SKM-1 (cell line): Measurements from ENCODE around the gene MRAS.

Experiments used
- DNase-seq: peaks from one replicate; lab custom pipeline; 2025; ENCODE audit not compliant: unreplicated experiment; lab: John Stamatoyannopoulos, UW

Gene MRAS

GRCh38 chr3:138384976-138385375, 36.6 kb downstream of the MRAS start:
- no peak for DNase-seq

DNA sequence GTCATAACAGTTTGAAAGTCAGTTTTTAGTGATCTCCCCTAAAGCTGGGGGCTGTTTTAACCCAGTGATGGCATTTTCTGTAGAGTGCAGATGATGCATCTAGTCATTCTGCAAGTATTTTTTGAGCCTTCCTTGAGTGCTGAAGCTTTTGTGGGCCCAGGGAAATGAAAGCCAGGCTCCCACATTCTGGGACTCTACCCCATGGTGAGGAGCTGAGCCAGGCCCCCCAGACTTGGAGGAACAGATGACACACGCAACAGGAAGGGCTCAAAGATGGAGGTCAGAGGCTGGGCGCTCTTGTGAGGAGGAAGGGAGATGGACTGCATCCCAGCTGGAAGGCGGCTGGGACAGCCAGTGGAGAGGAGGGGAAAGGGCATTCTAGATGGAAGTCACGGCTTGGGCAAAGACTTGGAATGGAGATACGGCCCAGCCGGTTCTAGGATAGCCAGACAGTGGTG, 40.8 kb downstream of the MRAS start:
- no peak for DNase-seq

GRCh38 chr3:138389841-138390581, 41.6 kb downstream of the MRAS start:
- no peak for DNase-seq

DNA sequence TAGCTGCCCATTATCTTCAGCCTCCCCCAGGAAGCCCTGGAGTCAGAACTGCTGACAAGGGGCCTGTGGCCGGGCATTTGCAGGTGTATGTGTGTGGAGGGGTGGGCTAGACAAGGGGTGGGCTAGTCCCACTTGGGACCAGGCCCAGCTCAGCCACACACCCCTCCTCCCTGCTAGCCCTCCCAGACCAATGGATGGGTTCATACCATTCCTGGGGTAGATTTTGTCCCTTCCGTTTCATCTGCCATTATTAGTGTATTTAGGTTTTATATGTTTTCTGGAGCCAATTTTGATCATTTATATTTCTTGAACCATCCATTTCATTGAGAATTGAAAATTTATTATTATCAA, 42.2 kb downstream of the MRAS start:
- DNase-seq: no peak

- no peak for DNase-seq
Observed at GRCh38 chr3:138394156-138394555, 45.8 kb downstream of the MRAS start.

DNA sequence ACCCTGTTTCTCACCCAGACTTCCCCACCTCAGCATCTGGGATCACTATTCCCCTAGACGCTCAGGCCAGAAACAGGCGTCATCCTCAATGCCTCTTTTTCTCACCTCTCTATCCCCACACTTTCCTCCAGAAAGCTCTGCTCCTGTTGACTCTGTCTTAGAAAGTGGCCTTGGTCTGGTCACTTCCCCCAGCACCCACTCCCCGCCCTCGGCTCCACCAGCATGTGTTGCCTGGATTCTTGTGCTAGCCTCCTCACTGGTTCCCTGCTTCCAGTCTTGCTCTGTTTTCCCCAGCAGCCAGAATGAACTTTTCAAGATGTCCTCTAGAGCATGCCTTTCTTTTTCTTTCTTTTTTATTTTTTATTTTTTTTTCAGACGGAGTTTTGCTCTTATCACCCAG, 46.3 kb downstream of the MRAS start:
- DNase-seq: no peak

- DNase-seq: no peak
Observed at GRCh38 chr3:138395865-138396751, 47.7 kb downstream of the MRAS start.

DNA sequence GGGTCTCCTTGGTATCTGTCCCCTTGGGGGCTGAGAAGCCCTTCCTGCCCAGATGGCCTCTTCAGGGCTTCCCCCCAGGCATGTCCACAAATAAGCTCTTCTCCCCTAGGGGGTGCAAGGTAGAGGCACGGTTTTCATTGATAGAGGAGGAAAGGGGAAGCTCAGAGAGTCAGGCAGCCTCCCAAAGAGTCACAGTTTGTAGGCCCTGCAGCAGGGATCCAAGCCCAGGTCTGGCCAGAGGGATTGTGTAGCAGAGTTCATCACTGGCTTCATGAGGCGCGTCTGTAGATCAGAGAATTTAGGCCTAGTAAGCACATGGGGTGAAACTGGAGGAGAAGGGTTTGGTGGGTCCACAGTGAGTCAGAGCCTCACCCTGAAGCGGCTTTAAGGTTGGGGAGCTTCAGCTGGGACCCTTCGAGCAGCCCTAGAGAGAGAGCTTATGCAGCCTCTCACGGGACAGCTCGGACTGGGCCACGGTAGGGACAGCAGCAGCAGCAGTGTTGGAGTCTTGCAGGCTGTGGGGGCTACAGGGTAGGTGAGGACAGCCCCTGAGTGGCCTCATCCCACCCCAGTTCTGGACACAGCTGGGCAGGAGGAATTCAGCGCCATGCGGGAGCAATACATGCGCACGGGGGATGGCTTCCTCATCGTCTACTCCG, 48.5 kb downstream of the MRAS start:
- DNase-seq: no peak

GRCh38 chr3:138397983-138398382, 49.6 kb downstream of the MRAS start:
- DNase-seq: no peak

DNA sequence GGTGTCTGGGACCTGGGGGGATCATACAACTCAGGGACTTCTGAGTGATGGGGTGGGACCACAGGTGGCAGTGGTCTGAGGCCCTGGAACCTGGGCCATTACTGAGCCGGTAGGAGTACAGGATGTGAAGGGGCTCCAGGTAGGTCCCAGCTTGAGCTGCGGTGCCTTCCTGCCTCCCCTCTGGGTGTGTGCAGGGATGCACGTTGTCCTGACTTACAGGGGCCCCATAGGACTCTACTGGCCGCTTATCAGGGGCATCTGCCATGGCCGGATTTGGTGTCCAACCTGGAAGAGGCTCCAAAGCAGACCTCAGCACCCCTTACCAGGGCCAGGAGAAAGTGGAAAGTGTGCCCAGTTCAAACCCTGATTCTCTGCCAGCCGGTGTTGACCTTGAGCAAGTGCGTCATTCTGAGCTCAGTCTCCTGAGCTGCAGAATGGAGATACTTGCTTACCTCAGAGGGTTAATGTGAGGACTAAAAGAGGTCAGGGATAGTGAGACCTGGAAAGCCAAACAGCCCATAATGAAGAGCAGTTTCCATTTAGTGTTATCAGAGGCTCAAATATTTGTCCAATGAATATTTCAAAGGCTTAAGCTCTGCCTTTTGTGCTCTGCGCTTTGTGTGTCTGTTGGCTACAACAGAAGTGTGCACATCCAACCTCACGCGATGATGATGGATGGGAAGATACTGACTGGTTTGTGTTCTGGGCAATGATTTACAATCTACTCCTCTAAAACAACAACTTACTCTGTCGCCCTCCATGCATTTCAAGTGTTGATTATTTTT, 50.6 kb downstream of the MRAS start:
- DNase-seq: no peak

- DNase-seq: no peak
Observed at GRCh38 chr3:138399766-138400165, 51.4 kb downstream of the MRAS start.

DNA sequence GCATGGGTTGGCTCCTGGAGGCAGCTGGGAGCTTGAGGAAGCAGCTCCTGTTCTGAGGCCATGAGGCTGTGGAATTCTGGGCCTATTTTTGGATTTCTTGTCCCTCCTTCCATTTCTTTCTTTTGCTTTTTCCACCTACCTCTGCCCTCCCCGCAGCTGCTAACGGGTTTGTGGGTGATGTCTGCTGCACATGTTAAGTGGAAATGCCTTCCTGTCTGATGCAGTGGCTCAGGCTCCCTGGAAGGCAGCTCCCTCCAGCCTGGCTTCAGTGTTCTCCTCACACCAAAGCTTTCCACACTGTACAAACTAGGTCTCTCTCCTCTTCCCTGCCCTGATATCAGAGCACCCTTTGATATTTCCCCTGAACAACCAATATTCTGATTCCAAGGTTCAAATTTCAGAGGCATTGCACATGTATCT, 52.3 kb downstream of the MRAS start:
- no peak for DNase-seq

GRCh38 chr3:138401834-138402233, 53.5 kb downstream of the MRAS start:
- DNase-seq: no peak

GRCh38 chr3:138404121-138404520, 55.7 kb downstream of the MRAS start:
- no peak for DNase-seq

- no peak for DNase-seq
Observed at GRCh38 chr3:138405001-138405400, 56.6 kb downstream of the MRAS start.

- DNase-seq: no peak
Observed at GRCh38 chr3:138405486-138405885, 57.1 kb downstream of the MRAS start.

GRCh38 chr3:138406606-138407005, 58.2 kb downstream of the MRAS start:
- DNase-seq: no peak

GRCh38 chr3:138407236-138407907, 59.0 kb downstream of the MRAS start:
- no peak for DNase-seq

- DNase-seq: no peak
Observed at GRCh38 chr3:138408751-138409570, 60.6 kb downstream of the MRAS start.
